ENCODE data around the gene HLCS.

DNA sequence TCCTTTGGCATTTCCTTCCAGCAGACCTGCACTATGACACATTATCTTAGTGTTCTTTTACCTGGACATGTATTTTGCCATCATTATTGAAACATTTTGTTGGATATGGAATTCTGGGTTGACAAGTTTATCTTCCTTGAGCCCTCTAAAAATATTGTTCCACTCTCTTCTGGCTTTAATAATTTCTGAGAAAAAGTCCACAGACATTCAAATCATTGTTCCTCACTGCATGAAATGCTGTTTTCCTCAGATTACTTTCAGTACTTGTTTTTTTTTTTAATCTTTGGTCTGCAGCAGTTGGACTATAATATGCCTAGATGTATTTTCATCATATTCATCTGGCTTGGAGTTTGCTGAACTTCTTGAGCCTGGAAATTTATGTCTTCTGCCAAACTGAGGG is 88.7 kb downstream of the HLCS start:
- no peak for TF ChIP-seq CTCF (IDR thresholded peaks at IDR 0.05 in 2 of 3, conservative IDR thresholded peaks at IDR 0.05 in 1 of 3; ENCODE audit: control insufficient read depth in 2 of 3, extremely low read depth in 1 of 3, insufficient read depth in 1 of 3, low read depth in 3 of 3, low read length in 3 of 3)
- TF ChIP-seq GABPA (IDR thresholded peaks at IDR 0.05; ENCODE audit: low read depth), result no peak
- no peak for TF ChIP-seq POLR2A (IDR thresholded peaks at IDR 0.05; ENCODE audit: low read depth, low read length)
- TF ChIP-seq BRCA1 (IDR thresholded peaks at IDR 0.05; ENCODE audit: low read depth, low read length), result no peak
- TF ChIP-seq, protein P1, sequence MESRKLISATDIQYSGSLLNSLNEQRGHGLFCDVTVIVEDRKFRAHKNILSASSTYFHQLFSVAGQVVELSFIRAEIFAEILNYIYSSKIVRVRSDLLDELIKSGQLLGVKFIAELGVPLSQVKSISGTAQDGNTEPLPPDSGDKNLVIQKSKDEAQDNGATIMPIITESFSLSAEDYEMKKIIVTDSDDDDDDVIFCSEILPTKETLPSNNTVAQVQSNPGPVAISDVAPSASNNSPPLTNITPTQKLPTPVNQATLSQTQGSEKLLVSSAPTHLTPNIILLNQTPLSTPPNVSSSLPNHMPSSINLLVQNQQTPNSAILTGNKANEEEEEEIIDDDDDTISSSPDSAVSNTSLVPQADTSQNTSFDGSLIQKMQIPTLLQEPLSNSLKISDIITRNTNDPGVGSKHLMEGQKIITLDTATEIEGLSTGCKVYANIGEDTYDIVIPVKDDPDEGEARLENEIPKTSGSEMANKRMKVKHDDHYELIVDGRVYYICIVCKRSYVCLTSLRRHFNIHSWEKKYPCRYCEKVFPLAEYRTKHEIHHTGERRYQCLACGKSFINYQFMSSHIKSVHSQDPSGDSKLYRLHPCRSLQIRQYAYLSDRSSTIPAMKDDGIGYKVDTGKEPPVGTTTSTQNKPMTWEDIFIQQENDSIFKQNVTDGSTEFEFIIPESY (IDR thresholded peaks at IDR 0.05), result no peak
- no peak for TF ChIP-seq FOXM1 (IDR thresholded peaks at IDR 0.05; ENCODE audit: low read depth, low read length)

Data from GM12878 (cell line).